ENCODE data around the gene CNNM4. TPM values are rescaled to one million over a fixed set of nuclear protein-coding genes. Genes with fewer than 3 reads are reported as not detected.

The CNNM4 gene
- total RNA-seq, 1 donor from 2014 or later, result 11.2 TPM

DNA sequence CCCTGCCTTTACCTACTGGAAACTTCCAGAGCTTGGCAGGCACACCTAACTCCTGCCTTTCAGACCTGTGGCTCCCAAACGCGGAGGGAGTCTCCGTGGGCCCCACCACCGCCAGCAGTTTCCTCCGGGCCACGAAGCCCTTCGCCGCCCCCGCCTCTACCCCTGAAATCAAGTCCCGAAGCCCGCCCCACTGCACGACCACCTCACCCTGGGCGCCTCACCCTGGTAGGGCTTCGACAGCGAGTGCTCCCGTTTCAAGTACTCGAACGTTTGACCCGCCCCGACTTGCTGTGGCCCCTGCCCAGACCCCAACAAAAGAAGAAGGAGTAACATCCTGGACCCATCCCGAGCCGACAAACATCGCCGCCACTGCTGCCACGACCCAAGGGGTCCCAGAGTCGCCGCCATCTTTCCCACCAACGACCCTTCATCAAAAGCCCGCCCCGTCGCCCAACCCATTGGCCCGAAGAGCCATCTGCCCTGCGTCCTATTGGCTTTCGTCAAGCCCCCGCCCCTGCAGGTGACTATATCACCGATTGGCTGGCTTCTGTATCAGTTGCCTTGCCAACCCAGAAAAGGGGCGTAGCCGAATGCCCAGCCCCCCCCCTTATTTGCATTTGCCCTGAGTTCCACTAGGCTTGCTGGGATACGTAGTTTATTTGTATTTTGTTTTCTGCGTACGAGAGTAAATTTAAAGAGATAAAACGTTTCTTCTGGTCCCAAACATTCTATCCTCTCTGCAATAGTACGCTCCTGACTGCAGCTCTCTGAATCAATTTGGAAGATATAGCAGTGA lies 20.9 kb upstream of the CNNM4 start, which contains the start of gene LMAN2L:
LMAN2L (minus strand) TSS at position 432 of the 796 bp plus-strand sequence; CDS start at position 408, 24 bp downstream.
- Mint-ChIP-seq H3K27ac (peak within 1 kb of the TSS; percentile 87), H3K27me3 (peaks cover 3% of the 10 kb centered on the region), H3K4me1 (peaks cover 30% of the 10 kb centered on the region), H3K4me3 (peak within 1 kb of the TSS; percentile 96), H3K9me3 (no peaks in the 10 kb centered on the region), H3K36me3 (ENCODE audit: low read depth) (peaks cover 4% of the 10 kb centered on the region)
- peak; percentile 98 for DNase-seq
- intact Hi-C loops (cut with micrococcal nuclease), result loop anchor here (1.0 kb wide), 3 partner anchors 20 to 102 kb away; partner anchors contain the start of genes CNNM4 and KANSL3

DNA sequence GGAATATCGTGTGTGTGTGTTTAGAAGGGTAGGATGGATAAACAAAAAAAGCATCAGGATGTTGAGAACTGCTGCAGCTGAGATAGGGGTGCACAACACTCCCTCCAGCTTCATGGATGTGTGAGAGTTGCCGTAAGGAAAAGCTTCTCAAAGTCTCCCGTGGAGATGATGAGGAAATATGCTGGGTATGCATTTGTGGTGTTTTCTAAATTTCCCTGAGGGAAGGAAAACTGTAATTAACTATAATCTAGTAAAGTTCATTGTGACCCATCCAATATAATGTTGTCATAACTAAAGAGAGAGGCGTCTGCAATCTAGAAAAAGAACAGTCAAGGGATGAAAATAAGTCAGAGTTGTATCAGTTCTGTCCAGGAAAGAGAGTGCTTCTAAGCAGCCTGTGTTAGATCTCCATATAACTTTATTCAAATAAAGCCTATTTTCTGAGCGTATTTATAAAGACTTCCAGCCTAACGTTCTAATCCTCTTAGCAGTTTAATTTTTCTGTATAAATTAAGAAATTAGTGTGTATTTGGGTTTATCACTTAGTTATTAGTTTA lies 13.6 kb upstream of the CNNM4 start:
- Mint-ChIP-seq H3K4me1 (peaks cover 4% of the 10 kb centered on the region), H3K4me3 (no peak overlapping the region), H3K27me3 (peaks cover 14% of the 10 kb centered on the region), H3K9me3 (no peaks in the 10 kb centered on the region), H3K36me3 (ENCODE audit: low read depth) (no peaks in the 10 kb centered on the region), H3K27ac (no peak overlapping the region)
- no peak for DNase-seq
- intact Hi-C loops (cut with micrococcal nuclease), result no loop called here

DNA sequence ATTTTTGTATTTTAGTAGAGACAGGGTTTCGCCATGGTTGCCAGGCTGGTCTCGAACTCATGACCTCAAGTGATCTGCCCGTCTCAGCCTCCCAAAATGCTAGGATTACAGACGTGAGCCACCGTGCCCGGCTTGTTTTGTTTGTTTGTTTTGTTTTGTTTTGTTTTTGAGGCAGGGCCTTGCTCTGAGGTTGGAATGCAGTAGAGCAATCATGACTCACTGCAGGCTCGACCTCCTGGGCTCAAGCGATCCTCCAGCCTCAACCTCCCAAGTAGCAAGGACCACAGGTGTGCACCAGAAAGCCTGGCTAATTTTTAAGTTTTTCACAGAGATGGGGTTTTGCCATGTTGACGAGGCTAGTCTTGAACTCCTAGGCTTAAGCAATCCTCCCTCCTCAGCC lies 8.9 kb upstream of the CNNM4 start:
- no peak overlapping the region for H3K27ac Mint-ChIP-seq
- no peaks in the 10 kb centered on the region for H3K4me1 Mint-ChIP-seq
- no peak overlapping the region for H3K4me3 Mint-ChIP-seq
- peaks cover 8% of the 10 kb centered on the region for H3K27me3 Mint-ChIP-seq
- H3K9me3 Mint-ChIP-seq, result no peaks in the 10 kb centered on the region
- no peaks in the 10 kb centered on the region for H3K36me3 Mint-ChIP-seq (ENCODE audit: low read depth)
- intact Hi-C loops (cut with micrococcal nuclease), result no loop called here
- DNase-seq, result no peak

DNA sequence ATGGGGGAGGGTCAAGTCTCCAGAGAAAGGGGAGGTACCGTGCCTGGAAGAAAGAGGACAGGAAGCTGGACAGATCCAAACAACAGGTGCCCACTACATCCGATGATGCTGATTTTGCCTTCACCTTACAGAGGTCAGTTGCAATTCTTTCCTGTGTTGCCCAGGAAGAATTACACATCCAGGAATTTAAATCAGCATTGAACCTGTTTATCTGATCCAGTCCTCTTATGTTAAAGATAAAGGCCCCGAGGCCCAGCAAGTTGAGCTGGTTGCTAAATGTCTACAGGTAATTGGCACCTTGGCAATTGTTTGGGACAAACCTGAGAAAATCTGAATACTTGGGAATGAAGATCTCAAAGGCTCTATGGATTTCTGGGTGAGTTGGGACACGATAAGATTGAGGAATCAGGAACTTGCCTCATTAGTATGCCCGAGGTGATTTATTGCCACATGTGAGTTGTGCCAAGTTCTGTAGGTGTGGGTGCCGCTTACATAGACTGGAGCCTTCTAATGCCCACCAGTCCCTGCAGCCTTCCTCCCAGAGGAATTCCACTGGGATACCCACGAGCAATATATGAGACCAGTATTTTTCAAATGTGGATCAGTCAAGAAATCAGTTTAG lies 6.9 kb upstream of the CNNM4 start:
- intact Hi-C loops (cut with micrococcal nuclease), result no loop called here
- no peak for DNase-seq

DNA sequence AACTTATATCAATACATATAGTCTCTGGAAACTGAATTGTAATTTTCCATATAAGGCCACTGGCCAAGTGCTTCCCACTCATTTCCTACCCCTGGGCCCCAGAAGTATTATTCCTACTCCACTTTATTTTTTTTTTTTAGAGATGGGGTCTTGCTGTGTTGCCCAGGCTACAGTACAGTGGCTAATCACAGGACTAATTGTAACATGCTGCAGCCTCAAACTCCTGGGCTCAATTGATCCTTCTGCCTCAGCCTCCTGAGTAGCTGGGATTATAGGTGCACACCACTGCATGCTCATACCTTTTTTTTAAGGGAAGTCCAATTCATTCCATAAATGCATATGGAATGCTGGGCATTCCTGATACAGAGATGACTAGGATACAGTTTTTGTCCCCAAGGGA lies 6.4 kb upstream of the CNNM4 start:
- no peak for DNase-seq
- H3K27me3 Mint-ChIP-seq, result peaks cover 8% of the 10 kb centered on the region
- no peak overlapping the region for H3K4me3 Mint-ChIP-seq
- H3K4me1 Mint-ChIP-seq, result peaks cover under 1% of the 10 kb centered on the region
- intact Hi-C loops (cut with micrococcal nuclease), result no loop called here
- no peaks in the 10 kb centered on the region for H3K9me3 Mint-ChIP-seq
- H3K27ac Mint-ChIP-seq, result no peak overlapping the region
- H3K36me3 Mint-ChIP-seq (ENCODE audit: low read depth), result no peaks in the 10 kb centered on the region

More for the DNA sequence above, 6.9 kb upstream of the CNNM4 start:
- peaks cover 8% of the 10 kb centered on the region for H3K27me3 Mint-ChIP-seq
- H3K27ac Mint-ChIP-seq, result no peak overlapping the region
- H3K4me3 Mint-ChIP-seq, result no peak overlapping the region
- no peaks in the 10 kb centered on the region for H3K9me3 Mint-ChIP-seq
- no peaks in the 10 kb centered on the region for H3K4me1 Mint-ChIP-seq
- no peaks in the 10 kb centered on the region for H3K36me3 Mint-ChIP-seq (ENCODE audit: low read depth)

DNA sequence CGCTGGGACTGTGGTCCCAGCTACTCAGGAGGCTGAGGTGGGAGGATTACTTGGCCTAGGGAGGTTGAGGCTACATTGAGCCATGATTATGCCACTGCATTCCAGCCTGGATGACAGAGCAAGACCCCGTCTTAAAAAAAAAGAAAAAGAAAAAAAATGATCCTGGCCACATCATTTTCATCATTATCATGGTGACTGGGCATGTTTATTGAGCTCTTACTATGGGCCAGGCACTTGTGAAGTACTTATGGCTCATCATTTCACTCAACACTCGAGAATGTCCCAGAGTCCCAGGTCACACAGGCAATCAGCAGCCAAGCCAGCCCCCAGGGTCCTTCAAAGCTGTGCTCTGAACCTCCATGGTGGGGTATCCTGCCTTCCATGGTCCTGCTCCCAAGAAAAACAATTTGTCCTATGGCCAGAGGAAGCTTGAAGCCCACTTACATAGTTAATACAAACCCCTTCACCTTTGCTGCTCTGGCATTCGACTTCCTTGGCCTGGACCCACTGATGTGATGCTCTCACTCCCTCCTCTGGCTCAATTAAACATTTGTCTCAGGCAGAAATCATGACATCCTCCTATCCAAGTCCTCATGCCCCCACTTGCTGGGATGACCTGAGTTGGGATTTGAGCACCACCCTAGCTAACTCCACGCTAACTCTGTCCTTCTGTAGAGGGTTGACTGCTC lies 3.8 kb upstream of the CNNM4 start:
- Mint-ChIP-seq H3K4me1 (peaks cover 21% of the 10 kb centered on the region), H3K9me3 (no peaks in the 10 kb centered on the region), H3K27ac (no peak overlapping the region), H3K36me3 (ENCODE audit: low read depth) (no peaks in the 10 kb centered on the region), H3K27me3 (no peaks in the 10 kb centered on the region), H3K4me3 (no peak overlapping the region)
- no peak for DNase-seq
- intact Hi-C loops (cut with micrococcal nuclease), result no loop called here

DNA sequence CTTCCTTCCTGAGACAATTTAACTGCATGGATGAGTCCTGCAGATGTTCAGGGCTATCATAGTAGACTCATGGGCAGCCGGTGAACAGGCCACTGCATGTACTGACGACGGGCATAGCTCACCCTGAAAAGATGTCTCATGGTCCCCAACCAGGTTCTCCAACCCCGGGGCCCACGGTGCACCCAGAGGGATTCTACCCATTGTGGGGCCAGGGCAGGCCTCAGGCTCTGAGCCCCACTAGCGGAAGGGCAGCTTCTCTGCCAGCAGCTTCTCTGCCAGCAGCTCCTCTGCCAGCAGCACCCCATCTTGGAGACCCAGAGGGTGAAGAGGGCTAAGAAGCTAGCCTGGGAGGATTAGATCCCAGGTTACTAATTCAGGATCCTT lies 3.2 kb upstream of the CNNM4 start:
- no peak for DNase-seq
- Mint-ChIP-seq H3K9me3 (no peaks in the 10 kb centered on the region), H3K4me3 (no peak overlapping the region), H3K27me3 (no peaks in the 10 kb centered on the region), H3K36me3 (ENCODE audit: low read depth) (no peaks in the 10 kb centered on the region), H3K27ac (no peak overlapping the region), H3K4me1 (peaks cover 26% of the 10 kb centered on the region)
- intact Hi-C loops (cut with micrococcal nuclease), result no loop called here

DNA sequence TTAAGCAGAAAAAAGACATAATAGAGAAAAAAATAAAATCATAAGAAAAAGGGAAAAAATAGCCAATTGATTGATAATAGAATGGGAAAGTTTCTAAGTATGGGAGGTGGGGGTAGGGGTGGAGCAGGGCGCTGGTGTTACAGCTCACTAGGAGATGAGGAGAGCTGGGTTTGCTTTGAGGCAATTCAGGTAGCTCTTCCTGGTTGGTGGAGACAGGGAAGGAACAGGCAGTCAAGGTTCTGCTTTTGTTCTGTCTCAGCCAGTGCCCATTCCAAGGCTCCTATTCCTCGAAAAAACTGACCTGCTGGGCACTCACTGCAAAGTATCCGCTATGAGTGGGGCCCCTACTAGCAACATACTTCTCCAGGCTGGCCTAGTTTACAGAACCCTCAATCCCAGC lies 1.7 kb upstream of the CNNM4 start:
- no peaks in the 10 kb centered on the region for H3K27me3 Mint-ChIP-seq
- intact Hi-C loops (cut with micrococcal nuclease), result no loop called here
- no peak overlapping the region for H3K27ac Mint-ChIP-seq
- no peaks in the 10 kb centered on the region for H3K9me3 Mint-ChIP-seq
- peaks cover 39% of the 10 kb centered on the region for H3K4me1 Mint-ChIP-seq
- H3K36me3 Mint-ChIP-seq (ENCODE audit: low read depth), result no peaks in the 10 kb centered on the region
- DNase-seq, result no peak
- no peak overlapping the region for H3K4me3 Mint-ChIP-seq

DNA sequence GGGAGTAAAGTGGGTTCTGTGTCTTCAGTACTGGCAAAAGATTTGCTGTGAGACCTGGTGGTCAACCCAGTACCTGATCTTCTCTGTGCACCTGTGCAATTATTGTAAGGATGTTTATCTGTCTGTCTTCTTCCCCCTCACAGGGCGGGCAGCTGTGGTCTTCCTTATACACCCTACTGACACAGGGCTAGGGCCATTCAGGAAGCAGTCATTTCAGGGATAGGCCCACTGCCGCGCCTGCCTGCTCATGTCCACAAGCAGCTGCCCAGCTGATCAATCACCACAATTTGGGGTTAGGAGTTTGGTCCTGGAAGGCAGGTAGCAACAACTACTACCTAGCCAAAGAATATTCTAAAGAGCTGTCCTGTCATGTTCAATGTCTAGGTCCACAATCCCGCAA lies 1.2 kb upstream of the CNNM4 start:
- intact Hi-C loops (cut with micrococcal nuclease), result no loop called here
- H3K4me3 Mint-ChIP-seq, result peak overlapping the region; percentile 84
- H3K27me3 Mint-ChIP-seq, result no peaks in the 10 kb centered on the region
- no peaks in the 10 kb centered on the region for H3K9me3 Mint-ChIP-seq
- peaks cover 45% of the 10 kb centered on the region for H3K4me1 Mint-ChIP-seq
- H3K36me3 Mint-ChIP-seq (ENCODE audit: low read depth), result no peaks in the 10 kb centered on the region
- DNase-seq, result no peak
- H3K27ac Mint-ChIP-seq, result no peak overlapping the region

DNA sequence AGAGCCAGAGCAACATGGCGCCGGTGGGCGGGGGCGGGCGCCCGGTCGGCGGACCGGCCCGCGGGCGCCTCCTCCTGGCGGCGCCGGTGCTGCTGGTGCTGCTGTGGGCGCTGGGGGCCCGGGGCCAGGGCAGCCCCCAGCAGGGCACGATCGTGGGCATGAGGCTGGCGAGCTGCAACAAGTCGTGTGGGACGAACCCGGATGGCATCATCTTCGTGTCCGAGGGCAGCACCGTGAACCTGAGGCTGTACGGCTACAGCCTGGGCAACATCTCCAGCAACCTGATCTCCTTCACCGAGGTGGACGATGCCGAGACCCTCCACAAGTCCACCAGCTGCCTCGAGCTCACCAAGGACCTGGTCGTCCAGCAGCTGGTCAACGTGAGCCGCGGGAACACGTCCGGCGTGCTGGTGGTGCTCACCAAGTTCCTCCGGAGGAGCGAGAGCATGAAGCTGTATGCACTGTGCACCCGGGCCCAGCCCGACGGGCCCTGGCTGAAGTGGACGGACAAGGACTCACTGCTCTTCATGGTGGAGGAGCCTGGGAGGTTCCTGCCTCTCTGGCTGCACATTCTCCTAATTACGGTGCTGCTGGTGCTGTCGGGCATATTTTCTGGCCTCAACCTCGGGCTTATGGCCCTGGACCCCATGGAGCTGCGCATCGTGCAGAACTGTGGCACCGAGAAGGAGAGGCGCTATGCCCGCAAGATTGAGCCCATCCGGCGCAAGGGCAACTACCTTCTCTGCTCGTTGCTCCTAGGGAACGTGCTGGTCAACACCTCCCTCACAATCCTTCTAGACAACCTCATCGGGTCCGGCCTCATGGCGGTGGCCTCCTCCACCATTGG lies 507 bp downstream of the CNNM4 start:
- intact Hi-C loops (cut with micrococcal nuclease), result loop anchor here (1.0 to 5.0 kb wide), 6 partner anchors 21 to 224 kb away; partner anchors contain the start of genes ARID5A, CNNM3, KANSL3 and LMAN2L
- H3K27ac Mint-ChIP-seq, result peak overlapping the region; percentile 91
- H3K4me3 Mint-ChIP-seq, result peak overlapping the region; percentile 85
- H3K27me3 Mint-ChIP-seq, result no peaks in the 10 kb centered on the region
- H3K36me3 Mint-ChIP-seq (ENCODE audit: low read depth), result no peaks in the 10 kb centered on the region
- DNase-seq, result no peak
- peaks cover 46% of the 10 kb centered on the region for H3K4me1 Mint-ChIP-seq
- no peaks in the 10 kb centered on the region for H3K9me3 Mint-ChIP-seq

DNA sequence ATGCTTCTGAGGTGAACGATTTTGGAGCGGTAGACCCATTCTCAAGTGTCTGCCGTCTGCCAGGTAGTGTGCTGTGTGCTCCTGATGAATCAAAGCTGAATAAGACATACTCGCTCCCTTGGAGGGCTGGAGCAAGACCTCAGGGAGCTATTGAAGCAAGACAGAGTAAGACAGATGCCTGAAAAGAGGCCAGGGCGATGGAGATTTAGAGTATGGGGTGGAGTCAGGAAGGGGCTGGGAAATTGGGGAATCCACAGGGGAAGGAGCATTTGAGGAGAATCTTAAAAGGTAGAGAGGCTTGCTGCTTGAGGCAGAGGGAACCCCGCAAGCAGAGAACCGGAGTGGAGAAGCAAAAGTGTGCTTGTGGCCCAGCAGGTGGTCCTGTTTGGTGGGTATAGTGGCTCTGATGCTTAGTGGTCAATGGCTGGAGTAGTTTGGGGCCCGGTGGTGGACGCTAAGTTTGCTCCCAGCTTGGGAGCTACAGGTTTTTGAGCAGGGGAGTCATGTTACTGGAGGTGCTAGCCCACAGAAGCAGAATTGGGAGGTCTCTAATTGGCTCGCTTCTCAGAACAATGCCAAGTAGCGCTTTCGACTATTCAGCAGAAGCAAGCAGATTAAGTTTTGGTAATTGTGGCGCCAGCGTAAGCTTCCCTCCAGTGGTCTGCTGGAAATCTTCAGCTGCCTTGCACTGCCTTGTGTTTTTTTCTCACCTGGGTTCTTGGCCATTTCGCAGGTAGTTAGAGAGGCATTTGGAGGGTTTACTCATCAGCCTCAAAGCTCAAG lies 2.0 kb downstream of the CNNM4 start:
- Mint-ChIP-seq H3K4me1 (peaks cover 53% of the 10 kb centered on the region), H3K27ac (peak overlapping the region; percentile 26)

DNA sequence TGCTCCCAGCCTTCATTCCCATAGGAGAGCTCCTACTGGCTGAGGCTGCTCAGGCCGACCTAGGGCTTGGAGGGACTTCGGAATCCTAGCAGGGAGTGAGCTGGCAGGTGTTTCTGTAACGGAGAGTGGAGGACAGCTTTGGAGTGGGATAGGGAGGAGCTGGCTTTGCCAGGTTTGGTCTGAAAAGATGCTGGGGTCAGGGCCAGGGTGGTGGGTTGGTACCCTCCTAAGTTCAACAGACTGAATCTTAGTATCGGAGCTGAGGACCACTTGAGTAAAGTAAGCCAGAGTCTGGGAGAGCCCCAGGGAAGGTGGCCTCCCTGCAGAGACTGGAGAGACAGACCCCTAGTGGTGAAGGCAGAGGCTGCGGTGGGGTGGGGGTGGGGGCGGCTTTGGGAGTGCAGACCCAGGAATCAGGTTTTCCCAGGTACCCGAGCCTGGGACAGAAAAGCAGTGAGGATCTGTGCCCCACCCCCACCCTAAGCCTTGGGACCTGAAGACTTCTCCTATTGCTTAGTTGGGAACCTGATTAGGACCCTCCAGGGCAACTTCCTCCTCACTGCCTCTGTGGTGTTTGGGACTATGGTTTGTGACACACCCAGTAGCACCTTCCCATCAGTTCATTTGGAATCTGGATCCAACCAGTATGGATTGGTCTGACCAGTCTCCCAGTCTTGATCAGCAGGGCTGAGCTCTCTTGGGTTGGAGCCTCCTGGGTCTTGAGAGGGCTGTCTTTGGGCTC lies 3.0 kb downstream of the CNNM4 start:
- Mint-ChIP-seq H3K36me3 (ENCODE audit: low read depth) (no peaks in the 10 kb centered on the region), H3K4me3 (peak overlapping the region; percentile 85), H3K9me3 (no peaks in the 10 kb centered on the region), H3K27ac (no peak overlapping the region), H3K4me1 (peaks cover 57% of the 10 kb centered on the region), H3K27me3 (no peaks in the 10 kb centered on the region)
- intact Hi-C loops (cut with micrococcal nuclease), result loop anchor here (1.0 to 5.0 kb wide), 3 partner anchors 10 to 226 kb away; partner anchors contain the start of gene ARID5A
- DNase-seq, result peak; percentile 67

More for the DNA sequence above, 2.0 kb downstream of the CNNM4 start:
- intact Hi-C loops (cut with micrococcal nuclease), result loop anchor here (1.0 to 5.0 kb wide), 3 partner anchors 11 to 225 kb away; partner anchors contain the start of gene ARID5A
- peak; percentile 70 for DNase-seq
- Mint-ChIP-seq H3K4me3 (peak overlapping the region; percentile 85), H3K9me3 (no peaks in the 10 kb centered on the region), H3K27me3 (no peaks in the 10 kb centered on the region), H3K36me3 (ENCODE audit: low read depth) (no peaks in the 10 kb centered on the region)

All from activated CD4-positive, alpha-beta T cell treated with anti-CD3 and anti-CD28 coated beads, Interleukin-2, amount 10 ng/mL, durations not matched to agents 24 days and 14 days (primary cell).